ENCODE measurements around the gene EXOC3. TPM values are rescaled to one million over a fixed set of nuclear protein-coding genes. Genes with fewer than 3 reads are reported as not detected.

The EXOC3 gene
- total and polyA plus RNA-seq, 10 of the 15 experiments (the other 5 are each of a cell fraction or from before 2014, with no cell fraction given): 1.6 to 53.0 (median 27.9) TPM

GRCh38 chr5:444226-444625 lies 1.2 kb downstream of the EXOC3 start:
- Histone ChIP-seq H3K4me2 (ENCODE audit: control insufficient read depth, insufficient read depth) (peak overlapping the region; percentile 93), H4K20me1 (ENCODE audit: control insufficient read depth, insufficient read depth) (no peaks in the 10 kb centered on the region), H3K27ac (ENCODE audit: control insufficient read depth, insufficient read depth) (no peak overlapping the region), H3K79me2 (ENCODE audit: control insufficient read depth, insufficient read depth, low read length) (peaks cover 31% of the 10 kb centered on the region), H3K4me3 (peak overlapping the region; percentile 81), H3K9ac (ENCODE audit: control insufficient read depth, insufficient read depth, low read length) (peak overlapping the region; percentile 87), H3K27me3 (replicated peaks in 1 of 2; ENCODE audit: control insufficient read depth in 2 of 2, insufficient read depth in 2 of 2, low read length in 1 of 2) (no peaks in the 10 kb centered on the region), H2AFZ (ENCODE audit: control insufficient read depth, low read depth, low read length) (no peak overlapping the region), H3K36me3 (ENCODE audit: control insufficient read depth in 2 of 2, insufficient read depth in 2 of 2, low read length in 1 of 2) (peaks cover 18 to 23% of the 10 kb centered on the region in 2 experiments), H3K4me1 (ENCODE audit: control insufficient read depth, insufficient read depth, low read length) (peaks cover 23% of the 10 kb centered on the region), H3K9me3 (replicated peaks; ENCODE audit: control insufficient read depth, insufficient read depth, low read length) (no peaks in the 10 kb centered on the region)
- POLR2A ChIA-PET: interaction anchor here (0.9 kb wide), 1 partner anchor 28 kb away, joined by 3 read pairs; no protein-coding TSS in a partner anchor
- SMC1A ChIA-PET (ENCODE audit: uncharacterized antibody, unreplicated experiment): interaction anchor here (1.1 to 1.3 kb wide), 2 partner anchors 28 to 127 kb away, joined by 3 to 6 read pairs; no protein-coding TSS in a partner anchor
- TF ChIP-seq POLR2AphosphoS5 (IDR thresholded peaks at IDR 0.05; ENCODE audit: low read length) (no peak), ZNF217 (IDR thresholded peaks at IDR 0.05) (no peak)
- no peak for FAIRE-seq
- no TSS peak for BruUV-seq (replicated peaks)
- 95% methylated on average over 8 of the region's 8 CpGs for WGBS (ENCODE audit: insufficient coverage, insufficient replicate concordance, low lambda C conversion rate, missing lambda C conversion rate)
- in situ Hi-C loops (cut with MboI) (no loop called here), intact Hi-C loops (cut with micrococcal nuclease; ENCODE audit: unreplicated experiment) (no loop called here)
- CTCF ChIA-PET: interaction anchor here (3.1 to 4.5 kb wide), 3 partner anchors 28 to 458 kb away, joined by 24 to 46 read pairs (median 29); no protein-coding TSS in a partner anchor
- RAD21 ChIA-PET (ENCODE audit: unreplicated experiment): interaction anchor here (0.6 to 1.4 kb wide), 3 partner anchors 26 to 170 kb away, joined by 3 to 6 read pairs (median 4); no protein-coding TSS in a partner anchor
- DNase-seq (ENCODE audit: low read depth, low spot score): no peak
- no peak for ATAC-seq

GRCh38 chr5:445591-445990 lies 2.6 kb downstream of the EXOC3 start:
- over 99% methylated on average over 10 of the region's 10 CpGs for WGBS (ENCODE audit: insufficient coverage, insufficient replicate concordance, low lambda C conversion rate, missing lambda C conversion rate)
- ATAC-seq: no peak
- Histone ChIP-seq H3K4me1 (ENCODE audit: control insufficient read depth, insufficient read depth, low read length) (peaks cover 14% of the 10 kb centered on the region), H2AFZ (ENCODE audit: control insufficient read depth, low read depth, low read length) (no peak overlapping the region), H3K79me2 (ENCODE audit: control insufficient read depth, insufficient read depth, low read length) (peaks cover 31% of the 10 kb centered on the region), H3K27me3 (replicated peaks in 1 of 2; ENCODE audit: control insufficient read depth in 2 of 2, insufficient read depth in 2 of 2, low read length in 1 of 2) (no peaks in the 10 kb centered on the region), H3K9ac (ENCODE audit: control insufficient read depth, insufficient read depth, low read length) (no peak overlapping the region), H3K4me3 (no peak overlapping the region), H3K9me3 (replicated peaks; ENCODE audit: control insufficient read depth, insufficient read depth, low read length) (no peaks in the 10 kb centered on the region), H4K20me1 (ENCODE audit: control insufficient read depth, insufficient read depth) (no peaks in the 10 kb centered on the region), H3K27ac (ENCODE audit: control insufficient read depth, insufficient read depth) (no peak overlapping the region), H3K36me3 (ENCODE audit: control insufficient read depth in 2 of 2, insufficient read depth in 2 of 2, low read length in 1 of 2) (peaks cover 18 to 28% of the 10 kb centered on the region in 2 experiments), H3K4me2 (ENCODE audit: control insufficient read depth, insufficient read depth) (no peak overlapping the region)
- no peak for FAIRE-seq
- ChIA-PET CTCF (interaction anchor here (0.9 to 4.5 kb wide), 10 partner anchors 10 to 456 kb away, joined by 3 to 46 read pairs (median 10); partner anchors contain the start of gene AHRR), RAD21 (ENCODE audit: unreplicated experiment) (interaction anchor here (1.4 to 2.6 kb wide), 3 partner anchors 13 to 128 kb away, joined by 4 to 30 read pairs (median 8); no protein-coding TSS in a partner anchor), POLR2A (interaction anchor here (0.7 to 1.5 kb wide), 6 partner anchors 11 to 174 kb away, joined by 3 to 9 read pairs (median 4); partner anchors contain the start of gene PDCD6), SMC1A (ENCODE audit: uncharacterized antibody, unreplicated experiment) (interaction anchor here (0.6 to 2.3 kb wide), 11 partner anchors 13 to 455 kb away, joined by 3 to 15 read pairs (median 3); no protein-coding TSS in a partner anchor)
- in situ Hi-C loops (cut with MboI) (no loop called here), intact Hi-C loops (cut with micrococcal nuclease; ENCODE audit: unreplicated experiment) (no loop called here)
- no TSS peak for BruUV-seq (replicated peaks)
- DNase-seq (ENCODE audit: low read depth, low spot score): no peak
- TF ChIP-seq CUX1 (IDR thresholded peaks at IDR 0.05; ENCODE audit: insufficient replicate concordance, low read depth, low read length) (no peak), JUND (IDR thresholded peaks at IDR 0.05; ENCODE audit: low read depth, low read length) (no peak), POLR2AphosphoS5 (IDR thresholded peaks at IDR 0.05; ENCODE audit: low read length) (no peak), ZBTB4 (CRISPR knock-in tag; IDR thresholded peaks at IDR 0.05) (no peak)
